SH-SY5Y (cell line): ENCODE measurements around the gene FAM131C.

ENCODE experiments used
- GATA2 ChIP-seq: IDR thresholded peaks from 2 replicates; pipeline ENCODE4 v1.6.1; 2011; ENCODE audit warnings: mild to moderate bottlenecking, low read depth, low read length
- GATA3 ChIP-seq: IDR thresholded peaks from 2 replicates; pipeline ENCODE4 v1.6.1; 2011; ENCODE audit warnings: low read depth, mild to moderate bottlenecking, low read length, moderate library complexity

DNA sequence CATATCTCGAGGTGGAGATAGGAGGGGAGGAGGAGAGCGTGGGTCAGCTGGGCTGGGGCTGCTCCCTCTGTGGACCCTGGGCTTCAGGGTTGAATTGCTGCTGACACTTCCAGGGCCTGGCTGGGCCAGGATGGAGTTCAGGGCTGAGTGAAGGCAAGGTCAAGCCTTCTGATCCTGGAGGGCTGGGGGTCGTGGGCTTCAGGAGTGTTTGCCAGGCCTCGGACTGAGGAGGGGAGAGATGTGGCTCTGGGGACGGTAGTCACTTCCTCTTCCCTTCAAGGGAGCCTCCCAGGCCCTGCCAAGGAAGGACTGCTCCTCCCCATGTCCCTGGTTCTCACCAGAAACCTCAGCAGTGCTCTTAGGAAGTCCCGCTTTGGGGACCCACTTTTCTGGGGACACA, 12.1 kb upstream of the FAM131C start:
- TF ChIP-seq GATA3 (no peak), GATA2 (no peak)
